HFF-Myc (cell line): Measurements from ENCODE around the gene VPS13D.

Experiments
- DNase-seq: peaks from one replicate; pipeline ENCODE4 v3.0.0-alpha.2; 2011; ENCODE audit warnings: low read depth; ENCODE audit errors: extremely low read depth
- H3K4me3 ChIP-seq: replicated peaks from 2 replicates; pipeline ENCODE4 v1.5.1; 2011; ENCODE audit warnings: low read depth, mild to moderate bottlenecking, control low read depth, low read length
- TF ChIP-seq, protein P1 (sequence below): IDR thresholded peaks from 2 replicates; pipeline ENCODE4 v1.5.1; 2012; ENCODE audit warnings: mild to moderate bottlenecking, low read depth, low read length, control low read depth; ENCODE audit errors: missing control alignments

The VPS13D gene

DNA sequence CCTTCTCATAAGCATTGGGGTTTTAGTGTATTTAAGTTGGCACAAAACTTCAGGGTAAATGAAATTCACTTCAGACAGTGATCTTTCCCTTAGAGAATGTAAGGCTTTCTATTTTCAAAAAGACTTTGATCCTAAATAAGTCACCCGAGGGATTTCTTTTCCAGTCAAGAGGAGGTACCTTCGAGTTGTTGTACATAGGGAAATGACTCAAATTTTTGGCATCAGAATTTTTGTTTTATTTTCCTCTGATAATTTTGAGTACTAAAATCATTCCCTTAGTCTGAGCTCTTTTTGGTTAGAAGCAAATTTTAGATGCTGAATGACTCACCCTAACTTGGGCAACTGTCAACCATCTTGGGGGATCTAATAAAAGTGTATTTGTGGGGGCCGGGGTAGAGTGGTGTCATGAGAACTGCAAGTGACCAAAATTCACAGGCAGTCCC is 194.3 kb downstream of the VPS13D start:
- H3K4me3 ChIP-seq = no peak overlapping the region
- no peak for DNase-seq
- TF ChIP-seq, protein P1, sequence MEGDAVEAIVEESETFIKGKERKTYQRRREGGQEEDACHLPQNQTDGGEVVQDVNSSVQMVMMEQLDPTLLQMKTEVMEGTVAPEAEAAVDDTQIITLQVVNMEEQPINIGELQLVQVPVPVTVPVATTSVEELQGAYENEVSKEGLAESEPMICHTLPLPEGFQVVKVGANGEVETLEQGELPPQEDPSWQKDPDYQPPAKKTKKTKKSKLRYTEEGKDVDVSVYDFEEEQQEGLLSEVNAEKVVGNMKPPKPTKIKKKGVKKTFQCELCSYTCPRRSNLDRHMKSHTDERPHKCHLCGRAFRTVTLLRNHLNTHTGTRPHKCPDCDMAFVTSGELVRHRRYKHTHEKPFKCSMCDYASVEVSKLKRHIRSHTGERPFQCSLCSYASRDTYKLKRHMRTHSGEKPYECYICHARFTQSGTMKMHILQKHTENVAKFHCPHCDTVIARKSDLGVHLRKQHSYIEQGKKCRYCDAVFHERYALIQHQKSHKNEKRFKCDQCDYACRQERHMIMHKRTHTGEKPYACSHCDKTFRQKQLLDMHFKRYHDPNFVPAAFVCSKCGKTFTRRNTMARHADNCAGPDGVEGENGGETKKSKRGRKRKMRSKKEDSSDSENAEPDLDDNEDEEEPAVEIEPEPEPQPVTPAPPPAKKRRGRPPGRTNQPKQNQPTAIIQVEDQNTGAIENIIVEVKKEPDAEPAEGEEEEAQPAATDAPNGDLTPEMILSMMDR = no peak

DNA sequence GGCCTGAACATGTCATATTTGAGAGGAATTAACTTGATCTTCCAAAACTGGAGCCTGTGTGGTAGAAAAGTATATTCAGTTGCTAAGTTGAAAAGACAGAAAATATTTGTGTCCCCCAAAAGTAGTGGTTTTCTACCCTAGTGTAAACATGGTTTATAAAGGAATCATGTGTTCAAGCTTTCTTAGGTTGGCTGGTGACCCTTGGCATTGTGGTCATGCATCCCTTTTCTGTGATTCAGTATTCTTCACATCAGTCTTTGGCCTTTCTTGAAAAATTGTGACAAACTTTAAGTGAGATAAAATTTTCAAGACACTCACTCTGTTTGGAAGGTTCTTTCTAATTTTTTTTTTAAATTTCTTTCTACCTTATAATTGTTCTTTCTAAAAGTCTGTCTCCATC is 195.0 kb downstream of the VPS13D start:
- TF ChIP-seq, protein P1 = no peak
- H3K4me3 ChIP-seq = no peak overlapping the region
- no peak for DNase-seq

DNA sequence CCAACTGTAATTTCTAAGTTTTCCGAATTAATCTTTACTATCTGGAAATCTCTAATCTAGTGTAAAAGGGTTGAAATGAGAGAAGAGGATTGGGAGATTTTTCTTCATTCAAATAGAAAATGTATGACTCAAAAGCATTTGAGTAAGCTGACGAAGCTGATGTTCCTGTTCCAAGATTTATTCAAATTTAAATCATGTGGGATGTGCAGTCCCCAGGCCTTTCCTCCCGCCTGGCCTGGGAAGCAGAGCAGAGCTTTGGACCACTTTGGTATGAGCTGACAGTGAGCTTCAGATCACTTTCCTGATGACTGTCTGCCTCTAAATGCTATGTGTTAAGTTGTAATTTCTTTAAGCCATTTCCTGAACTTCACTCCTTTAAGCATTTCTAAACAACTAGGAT is 196.2 kb downstream of the VPS13D start:
- DNase-seq = no peak
- no peak overlapping the region for H3K4me3 ChIP-seq
- TF ChIP-seq, protein P1 = no peak

DNA sequence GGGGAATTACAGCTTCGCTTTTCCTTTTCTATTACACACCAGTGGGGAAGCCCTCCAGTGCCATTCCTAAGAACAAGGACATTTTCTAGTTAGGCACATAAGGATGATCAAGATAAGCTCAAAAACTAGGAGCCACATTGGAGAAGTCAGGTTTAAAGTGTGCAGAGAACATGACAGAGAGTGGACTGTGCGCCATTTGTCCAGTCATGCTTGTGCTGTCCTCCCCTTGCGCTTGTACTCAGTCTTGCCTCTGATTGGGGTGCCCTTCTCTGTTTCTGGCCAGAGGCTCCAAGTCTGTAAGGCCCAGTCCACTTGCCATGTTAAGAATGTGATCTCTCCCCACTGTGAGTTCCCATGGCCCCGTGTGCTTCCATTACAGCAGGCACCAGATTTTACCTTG is 198.5 kb downstream of the VPS13D start:
- no peak overlapping the region for H3K4me3 ChIP-seq
- TF ChIP-seq, protein P1 = no peak
- no peak for DNase-seq

DNA sequence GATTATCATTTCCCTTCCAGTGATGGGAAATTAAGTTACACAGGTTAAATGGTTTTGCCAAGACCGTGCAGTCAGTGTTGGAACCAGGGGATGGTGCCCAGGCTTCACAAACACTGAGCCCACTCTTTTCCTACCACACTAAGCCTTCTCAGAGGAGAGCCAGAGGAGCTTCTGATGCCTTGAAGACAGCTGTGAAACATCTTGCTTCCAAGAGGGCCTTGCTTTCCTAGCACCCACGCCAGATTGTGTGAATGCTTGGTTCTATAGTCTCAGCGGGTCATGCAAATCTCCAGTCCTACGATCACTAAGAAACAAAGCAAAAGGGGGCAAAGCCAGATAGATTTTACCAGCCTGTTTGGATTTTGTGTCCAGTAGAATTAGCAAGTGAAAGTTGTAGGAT is 200.7 kb downstream of the VPS13D start:
- DNase-seq = no peak
- H3K4me3 ChIP-seq = no peak overlapping the region
- TF ChIP-seq, protein P1 = no peak

DNA sequence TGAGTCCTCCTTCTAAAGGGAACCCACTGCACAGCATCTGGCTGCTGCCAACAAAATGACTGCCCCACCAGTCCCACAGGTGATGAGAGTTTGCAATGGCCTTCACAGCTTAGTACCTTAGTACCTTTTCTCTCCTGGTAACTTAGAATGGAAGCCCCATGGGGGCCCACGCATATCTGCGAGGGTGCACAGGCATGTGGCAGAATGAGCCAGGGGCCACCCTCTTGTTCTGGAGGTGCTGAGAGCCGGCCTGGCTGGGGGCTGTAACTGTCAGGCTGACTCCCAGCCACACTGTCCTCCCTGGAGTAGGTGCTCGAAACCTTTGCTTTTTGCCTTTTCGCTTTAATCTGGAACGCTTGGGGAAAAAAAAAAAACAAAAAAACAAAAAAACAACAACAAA is 203.1 kb downstream of the VPS13D start:
- H3K4me3 ChIP-seq = no peak overlapping the region
- TF ChIP-seq, protein P1 = no peak
- no peak for DNase-seq

DNA sequence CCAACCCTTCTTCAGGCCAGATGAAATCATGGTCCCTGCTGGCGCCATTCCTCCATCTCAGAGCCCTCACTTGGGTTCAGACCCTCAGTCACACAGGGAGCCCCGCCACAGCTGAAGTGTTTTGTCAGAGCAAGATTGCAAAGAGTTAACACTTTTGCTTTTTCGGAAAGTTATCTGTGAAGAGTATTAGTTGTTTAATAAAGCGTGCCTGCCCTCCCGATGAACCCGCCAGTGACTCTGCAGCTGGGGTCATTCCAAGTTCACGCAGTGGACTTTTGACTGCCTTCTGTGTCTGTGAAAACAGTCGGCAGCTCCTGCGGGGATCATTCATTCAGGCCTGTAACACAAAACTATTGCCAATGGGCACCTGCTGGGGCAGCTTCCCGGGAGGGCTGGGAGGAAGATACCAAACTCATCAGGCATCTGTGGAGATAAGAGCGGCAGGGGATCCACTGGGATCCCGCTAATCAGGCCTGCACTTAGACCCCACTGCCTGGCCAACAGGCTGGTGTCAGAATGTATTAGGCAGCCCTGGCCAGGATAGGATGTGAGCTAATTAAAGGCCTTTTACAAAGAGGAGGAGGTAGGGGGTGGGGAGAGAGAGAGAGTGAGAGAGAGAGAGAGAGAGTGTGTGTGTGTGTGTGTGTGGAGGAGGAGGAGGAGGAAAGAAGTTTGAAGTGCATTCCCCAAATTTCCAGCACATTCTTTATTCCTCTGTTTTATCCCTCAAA is 203.7 kb downstream of the VPS13D start:
- H3K4me3 ChIP-seq = no peak overlapping the region
- no peak for DNase-seq

More for the DNA sequence above, 203.7 kb downstream of the VPS13D start:
- TF ChIP-seq, protein P1 = no peak
